ENCODE measurements around the gene TENM4. TPM values are rescaled to one million over a fixed set of nuclear protein-coding genes. Genes with fewer than 3 reads are reported as not detected.

Gene TENM4
- polyA plus RNA-seq, 1 experiment, result 0.39 TPM

DNA sequence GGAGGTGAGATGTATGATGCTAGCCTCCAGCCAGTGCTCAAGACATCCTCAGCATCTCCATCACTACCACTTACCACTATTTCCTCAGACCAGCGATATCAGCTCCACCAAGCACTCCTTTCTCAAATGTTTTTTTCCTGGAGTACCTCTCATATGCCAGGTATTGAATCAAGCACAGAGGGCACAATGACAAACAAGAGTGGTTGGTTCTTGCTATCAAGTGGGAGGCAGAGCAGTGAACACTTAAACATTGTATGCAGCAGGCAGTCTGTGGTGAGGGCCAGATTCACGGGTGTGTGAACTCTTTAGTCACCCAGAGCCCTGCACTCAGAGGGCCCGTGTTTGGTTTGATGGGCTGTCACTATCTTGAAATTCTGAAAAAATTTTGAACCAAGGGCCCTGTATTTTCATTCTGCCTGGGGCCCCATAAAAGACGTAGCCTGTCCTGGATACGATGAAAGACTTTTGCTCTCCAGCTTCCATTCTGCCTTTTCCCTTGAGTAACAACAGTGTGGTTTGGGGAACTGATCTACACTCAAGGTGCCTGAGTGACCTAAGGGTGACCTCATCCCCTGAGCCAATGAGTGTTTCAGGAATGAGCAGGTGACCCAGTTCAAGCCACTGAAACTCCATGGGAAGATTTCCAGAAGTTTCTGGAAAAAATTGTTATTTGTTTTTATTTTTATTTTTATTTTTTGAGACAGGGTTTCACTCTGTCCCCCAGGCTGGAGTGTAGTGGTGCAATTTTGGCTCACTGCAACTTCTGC is 517.8 kb downstream of the TENM4 start:
- H3K4me3 ChIP-seq (ENCODE audit: low read depth, low read length), result no peak overlapping the region
- H3K36me3 ChIP-seq (ENCODE audit: control insufficient read depth, insufficient read depth, low read length), result no peaks in the 10 kb centered on the region
- ChIA-PET CTCF (no interaction called here), POLR2A (no interaction called here)
- no peak for DNase-seq (ENCODE audit: low read depth)
- peaks cover 2% of the 10 kb centered on the region; the same call in 1 of the 2 replicates for H3K27me3 ChIP-seq (ENCODE audit: control insufficient read depth, insufficient read depth, low read length)
- TF ChIP-seq, protein P1, sequence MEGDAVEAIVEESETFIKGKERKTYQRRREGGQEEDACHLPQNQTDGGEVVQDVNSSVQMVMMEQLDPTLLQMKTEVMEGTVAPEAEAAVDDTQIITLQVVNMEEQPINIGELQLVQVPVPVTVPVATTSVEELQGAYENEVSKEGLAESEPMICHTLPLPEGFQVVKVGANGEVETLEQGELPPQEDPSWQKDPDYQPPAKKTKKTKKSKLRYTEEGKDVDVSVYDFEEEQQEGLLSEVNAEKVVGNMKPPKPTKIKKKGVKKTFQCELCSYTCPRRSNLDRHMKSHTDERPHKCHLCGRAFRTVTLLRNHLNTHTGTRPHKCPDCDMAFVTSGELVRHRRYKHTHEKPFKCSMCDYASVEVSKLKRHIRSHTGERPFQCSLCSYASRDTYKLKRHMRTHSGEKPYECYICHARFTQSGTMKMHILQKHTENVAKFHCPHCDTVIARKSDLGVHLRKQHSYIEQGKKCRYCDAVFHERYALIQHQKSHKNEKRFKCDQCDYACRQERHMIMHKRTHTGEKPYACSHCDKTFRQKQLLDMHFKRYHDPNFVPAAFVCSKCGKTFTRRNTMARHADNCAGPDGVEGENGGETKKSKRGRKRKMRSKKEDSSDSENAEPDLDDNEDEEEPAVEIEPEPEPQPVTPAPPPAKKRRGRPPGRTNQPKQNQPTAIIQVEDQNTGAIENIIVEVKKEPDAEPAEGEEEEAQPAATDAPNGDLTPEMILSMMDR (IDR thresholded peaks at IDR 0.05; ENCODE audit: insufficient read depth, low read depth, low read length), result no peak

DNA sequence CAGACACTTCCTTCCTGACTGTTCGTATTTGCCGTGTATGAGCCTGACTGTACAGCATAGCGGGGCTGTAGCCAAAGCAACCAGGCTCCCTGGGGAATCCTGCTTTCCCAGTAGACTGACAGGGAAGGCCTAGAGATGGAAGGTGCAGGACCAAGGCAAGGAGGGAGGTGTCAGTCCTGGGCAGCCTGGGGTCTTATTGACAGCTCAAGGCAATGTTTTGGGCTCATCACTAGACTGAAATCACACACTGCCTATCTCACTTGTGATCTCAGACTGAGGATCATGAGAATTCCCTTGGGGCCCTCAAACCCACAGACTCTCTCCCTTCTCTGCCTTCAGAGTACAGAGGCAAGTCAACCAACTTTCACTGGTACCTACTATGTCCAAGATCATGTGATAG is 519.3 kb downstream of the TENM4 start:
- peaks cover 2% of the 10 kb centered on the region; the same call in 1 of the 2 replicates for H3K27me3 ChIP-seq (ENCODE audit: control insufficient read depth, insufficient read depth, low read length)
- DNase-seq (ENCODE audit: low read depth), result no peak
- TF ChIP-seq, protein P1 (IDR thresholded peaks at IDR 0.05; ENCODE audit: insufficient read depth, low read depth, low read length), result no peak
- ChIA-PET POLR2A (no interaction called here), CTCF (no interaction called here)
- no peaks in the 10 kb centered on the region for H3K36me3 ChIP-seq (ENCODE audit: control insufficient read depth, insufficient read depth, low read length)
- no peak overlapping the region for H3K4me3 ChIP-seq (ENCODE audit: low read depth, low read length)

DNA sequence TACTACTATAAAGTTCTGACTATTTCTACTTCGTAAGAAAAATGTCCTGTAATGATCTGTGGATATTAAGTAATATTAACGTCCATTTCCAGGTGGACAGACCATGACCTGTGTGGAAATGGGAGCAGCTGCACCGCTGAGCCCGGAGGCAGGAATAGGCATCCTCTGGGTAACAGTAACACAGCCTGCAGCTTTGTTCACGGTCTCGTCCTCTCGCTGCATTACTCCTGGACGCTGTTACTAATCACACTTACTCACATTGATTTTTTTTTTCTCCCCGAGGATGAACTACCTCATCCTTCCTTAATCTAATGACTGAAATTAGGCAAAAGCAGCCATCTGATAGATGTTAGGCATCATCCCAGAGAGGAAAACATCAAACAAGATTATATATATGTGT is 520.5 kb downstream of the TENM4 start:
- ChIA-PET POLR2A (no interaction called here), CTCF (no interaction called here)
- Histone ChIP-seq H3K36me3 (ENCODE audit: control insufficient read depth, insufficient read depth, low read length) (no peaks in the 10 kb centered on the region), H3K27me3 (ENCODE audit: control insufficient read depth, insufficient read depth, low read length) (peaks cover 2% of the 10 kb centered on the region; the same call in 1 of the 2 replicates), H3K4me3 (ENCODE audit: low read depth, low read length) (no peak overlapping the region)
- TF ChIP-seq, protein P1 (IDR thresholded peaks at IDR 0.05; ENCODE audit: insufficient read depth, low read depth, low read length), result no peak
- DNase-seq (ENCODE audit: low read depth), result no peak

DNA sequence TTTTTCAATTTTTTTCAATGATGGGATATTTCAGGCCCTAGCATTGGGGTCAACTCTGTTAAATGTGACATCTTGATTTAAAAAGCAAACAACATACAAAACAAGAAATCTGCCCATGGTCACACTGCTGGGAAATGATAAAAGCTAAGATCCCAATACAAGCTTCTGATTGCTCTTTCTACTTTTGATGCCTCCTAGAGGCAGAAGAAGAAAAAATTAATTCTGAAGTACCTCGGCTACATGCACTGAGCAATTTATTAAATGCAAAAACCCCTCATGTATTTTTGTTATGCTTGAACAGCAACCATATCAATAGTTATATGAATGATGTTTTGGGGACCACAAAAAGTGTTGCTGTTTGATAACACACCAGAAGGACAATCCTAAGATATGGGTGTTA is 524.1 kb downstream of the TENM4 start:
- peaks cover 2% of the 10 kb centered on the region; the same call in 1 of the 2 replicates for H3K27me3 ChIP-seq (ENCODE audit: control insufficient read depth, insufficient read depth, low read length)
- H3K4me3 ChIP-seq (ENCODE audit: low read depth, low read length), result no peak overlapping the region
- POLR2A ChIA-PET, result no interaction called here
- CTCF ChIA-PET, result interaction anchor here (0.6 to 2.2 kb wide), 6 partner anchors 10 to 271 kb away, joined by 3 to 9 read pairs (median 4); no protein-coding TSS in a partner anchor
- TF ChIP-seq, protein P1 (IDR thresholded peaks at IDR 0.05; ENCODE audit: insufficient read depth, low read depth, low read length), result 0 out of 2 replicates have a peak, but pooled peaks have one; percentile 15
- no peak for DNase-seq (ENCODE audit: low read depth)
- no peaks in the 10 kb centered on the region for H3K36me3 ChIP-seq (ENCODE audit: control insufficient read depth, insufficient read depth, low read length)

DNA sequence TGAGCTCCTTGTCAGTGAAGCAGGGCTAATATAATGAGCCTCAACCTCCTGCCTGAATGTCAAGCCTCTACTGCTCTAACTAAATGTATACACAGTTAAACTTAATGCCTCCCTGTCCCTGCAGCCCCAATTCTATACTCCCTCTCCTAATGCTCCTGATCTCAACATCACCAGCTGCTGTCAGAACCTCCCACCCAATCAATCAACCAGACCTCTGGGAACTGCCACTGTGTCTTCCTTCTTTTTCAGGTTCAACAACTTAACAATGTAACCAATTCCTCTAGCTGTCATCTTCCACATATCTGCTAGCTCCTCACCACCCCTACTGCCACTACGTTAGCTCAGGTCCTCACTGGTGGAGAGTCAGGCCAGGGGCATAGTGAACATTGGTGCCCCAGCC is 526.3 kb downstream of the TENM4 start:
- DNase-seq (ENCODE audit: low read depth), result no peak
- Histone ChIP-seq H3K36me3 (ENCODE audit: control insufficient read depth, insufficient read depth, low read length) (no peaks in the 10 kb centered on the region), H3K27me3 (ENCODE audit: control insufficient read depth, insufficient read depth, low read length) (no peaks in the 10 kb centered on the region; the same call in 1 of the 2 replicates), H3K4me3 (ENCODE audit: low read depth, low read length) (no peak overlapping the region)
- ChIA-PET POLR2A (no interaction called here), CTCF (interaction anchor here (1.1 to 2.0 kb wide), 2 partner anchors 13 to 116 kb away, joined by 3 to 5 read pairs; no protein-coding TSS in a partner anchor)
- TF ChIP-seq, protein P1 (IDR thresholded peaks at IDR 0.05; ENCODE audit: insufficient read depth, low read depth, low read length), result no peak

All from BJ (cell line).